GM23248 (cell line): ENCODE results near the gene IL17REL.

Experiments used
- EZH2 ChIP-seq: fragments of 200-600 bp; sonication (generic); IDR thresholded peaks from 2 replicates; pipeline ENCODE4 v1.6.1; 2018; ENCODE audit warnings: antibody characterized with exemption, mild to moderate bottlenecking; ENCODE audit not compliant: insufficient read depth, poor library complexity, severe bottlenecking
- EZH2phosphoT487 ChIP-seq: fragments of 200-600 bp; sonication (generic); IDR thresholded peaks from 2 replicates; pipeline ENCODE4 v1.6.1; 2018; ENCODE audit warnings: antibody characterized with exemption, moderate library complexity, mild to moderate bottlenecking, low read depth; ENCODE audit not compliant: insufficient read depth

DNA sequence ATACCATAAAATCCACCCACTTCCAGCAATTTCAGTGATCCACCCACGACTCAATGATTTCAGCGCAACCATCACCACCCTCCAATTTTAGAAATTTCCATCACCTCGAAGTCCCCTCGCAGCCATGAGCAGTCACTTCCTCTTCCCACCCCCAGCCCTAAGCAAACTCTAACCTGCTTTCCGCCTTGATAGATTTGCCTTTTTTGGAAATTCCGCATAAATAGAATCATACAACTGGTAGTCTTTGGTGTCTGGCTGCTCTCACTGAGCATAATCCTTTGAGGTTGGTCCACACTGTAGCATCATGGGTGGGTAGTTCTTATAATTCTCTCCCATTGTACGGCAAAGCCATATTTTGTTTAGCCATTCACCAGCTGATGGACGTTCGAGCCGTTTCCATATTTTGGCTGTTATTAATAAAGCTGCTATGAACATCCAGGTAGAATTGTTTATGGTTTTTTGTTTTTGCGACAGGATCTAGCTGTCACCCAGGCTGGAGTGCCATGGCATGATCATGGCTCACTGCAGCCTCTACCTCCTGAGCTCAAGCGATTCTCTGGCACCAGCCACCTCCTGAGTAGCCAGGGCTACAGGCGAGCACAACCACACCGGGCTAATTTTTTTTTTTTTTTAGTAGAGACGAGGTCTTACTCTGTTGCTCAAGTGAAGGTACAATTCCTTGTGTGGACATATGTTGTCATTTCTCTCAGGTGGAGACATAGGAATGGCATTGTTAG lies 36.0 kb downstream of the IL17REL start:
- TF ChIP-seq EZH2 (no peak), EZH2phosphoT487 (no peak)
